Bronchial epithelial cell (primary cell): ENCODE measurements around the gene DELE1. TPM values are rescaled to one million over a fixed set of nuclear protein-coding genes. Genes with fewer than 3 reads are reported as not detected.

Source experiments
- DNase-seq: peaks from one replicate; pipeline ENCODE4 v3.0.0-alpha.2; 2010; ENCODE audit warnings: low read depth
- FAIRE-seq: peaks from 2 replicates; lab custom pipeline; 2011; peaks lifted over from hg19 to GRCh38; lab: Jason Lieb, UNC
- H3K27me3 ChIP-seq: 2 replicates; pipeline ENCODE4 v1.5.1; 2011; ENCODE audit warnings: low read length; ENCODE audit not compliant: control insufficient read depth, insufficient read depth
- H3K36me3 ChIP-seq: 2 replicates; pipeline ENCODE4 v1.5.1; 2011; ENCODE audit warnings: low read length; ENCODE audit not compliant: control insufficient read depth, insufficient read depth
- H3K4me3 ChIP-seq: 2 replicates; pipeline ENCODE4 v1.5.1; 2011; ENCODE audit warnings: mild to moderate bottlenecking, low read depth, low read length, control low read depth
- total RNA-seq: library from RNA; depleted of rRNA; stranded (reverse); fragments of >200 nt; gene quantifications from 2 replicates; pipeline ENCODE4 v1.2.1, GENCODE V29; 2014
- TF ChIP-seq, protein P1 (sequence below): IDR thresholded peaks from 2 replicates; pipeline ENCODE4 v1.5.1; 2011; ENCODE audit warnings: mild to moderate bottlenecking, moderate library complexity, low read length, control low read depth, inconsistent platforms; ENCODE audit not compliant: insufficient read depth, severe bottlenecking

Gene DELE1
- total RNA-seq, 1 donor from 2014 or later, result 14.0 TPM

DNA sequence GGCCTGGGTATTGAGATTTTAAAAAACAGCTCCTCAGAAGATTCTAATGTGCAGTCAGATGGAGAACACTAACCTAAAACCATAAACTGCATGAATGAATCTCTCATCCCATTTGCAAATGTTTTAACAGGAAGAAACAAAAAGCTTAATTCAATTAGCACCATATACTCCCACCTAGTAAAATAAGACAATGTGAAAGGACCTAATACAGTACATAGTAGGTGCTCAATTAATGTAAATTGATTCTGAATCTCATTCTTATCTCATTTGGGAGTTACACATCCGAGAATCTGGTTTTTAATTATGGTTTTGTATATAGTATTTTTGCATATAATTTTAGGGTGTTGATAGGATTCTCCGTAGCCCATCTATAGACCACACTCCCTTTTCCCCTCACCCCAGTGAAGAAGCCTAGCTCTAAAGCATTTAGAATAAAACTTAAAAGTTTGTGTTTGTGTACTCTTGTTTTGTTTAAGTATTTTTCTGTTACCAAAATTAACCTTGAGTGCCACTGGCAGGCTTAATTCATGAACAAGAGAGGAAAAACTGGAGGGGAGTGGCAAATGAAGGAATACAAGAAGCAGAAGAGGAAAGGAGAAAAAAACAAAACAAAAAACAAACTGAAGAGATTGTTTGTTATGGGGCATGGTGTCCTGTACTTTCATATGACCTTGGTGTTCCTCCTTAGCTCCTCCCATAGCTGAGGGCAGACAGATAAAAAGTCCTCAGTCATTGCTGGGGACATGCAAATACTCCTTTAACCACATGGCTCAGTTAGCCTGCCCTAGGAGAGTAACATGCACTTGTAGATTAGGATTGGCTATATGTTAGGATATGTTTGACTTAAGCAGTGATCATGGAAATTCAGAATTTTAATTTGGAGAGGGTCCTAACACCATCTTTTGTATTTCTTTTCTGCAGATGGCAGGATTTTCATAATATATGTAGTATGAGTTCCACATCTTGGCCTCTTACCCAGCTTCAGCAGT is 46.4 kb downstream of the DELE1 start:
- FAIRE-seq, result no peak
- peak overlapping the region; percentile 47 for H3K4me3 ChIP-seq
- no peak for DNase-seq
- H3K36me3 ChIP-seq, result peaks cover 7% of the 10 kb centered on the region
- H3K27me3 ChIP-seq, result no peaks in the 10 kb centered on the region
- TF ChIP-seq, protein P1, sequence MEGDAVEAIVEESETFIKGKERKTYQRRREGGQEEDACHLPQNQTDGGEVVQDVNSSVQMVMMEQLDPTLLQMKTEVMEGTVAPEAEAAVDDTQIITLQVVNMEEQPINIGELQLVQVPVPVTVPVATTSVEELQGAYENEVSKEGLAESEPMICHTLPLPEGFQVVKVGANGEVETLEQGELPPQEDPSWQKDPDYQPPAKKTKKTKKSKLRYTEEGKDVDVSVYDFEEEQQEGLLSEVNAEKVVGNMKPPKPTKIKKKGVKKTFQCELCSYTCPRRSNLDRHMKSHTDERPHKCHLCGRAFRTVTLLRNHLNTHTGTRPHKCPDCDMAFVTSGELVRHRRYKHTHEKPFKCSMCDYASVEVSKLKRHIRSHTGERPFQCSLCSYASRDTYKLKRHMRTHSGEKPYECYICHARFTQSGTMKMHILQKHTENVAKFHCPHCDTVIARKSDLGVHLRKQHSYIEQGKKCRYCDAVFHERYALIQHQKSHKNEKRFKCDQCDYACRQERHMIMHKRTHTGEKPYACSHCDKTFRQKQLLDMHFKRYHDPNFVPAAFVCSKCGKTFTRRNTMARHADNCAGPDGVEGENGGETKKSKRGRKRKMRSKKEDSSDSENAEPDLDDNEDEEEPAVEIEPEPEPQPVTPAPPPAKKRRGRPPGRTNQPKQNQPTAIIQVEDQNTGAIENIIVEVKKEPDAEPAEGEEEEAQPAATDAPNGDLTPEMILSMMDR, result no peak

DNA sequence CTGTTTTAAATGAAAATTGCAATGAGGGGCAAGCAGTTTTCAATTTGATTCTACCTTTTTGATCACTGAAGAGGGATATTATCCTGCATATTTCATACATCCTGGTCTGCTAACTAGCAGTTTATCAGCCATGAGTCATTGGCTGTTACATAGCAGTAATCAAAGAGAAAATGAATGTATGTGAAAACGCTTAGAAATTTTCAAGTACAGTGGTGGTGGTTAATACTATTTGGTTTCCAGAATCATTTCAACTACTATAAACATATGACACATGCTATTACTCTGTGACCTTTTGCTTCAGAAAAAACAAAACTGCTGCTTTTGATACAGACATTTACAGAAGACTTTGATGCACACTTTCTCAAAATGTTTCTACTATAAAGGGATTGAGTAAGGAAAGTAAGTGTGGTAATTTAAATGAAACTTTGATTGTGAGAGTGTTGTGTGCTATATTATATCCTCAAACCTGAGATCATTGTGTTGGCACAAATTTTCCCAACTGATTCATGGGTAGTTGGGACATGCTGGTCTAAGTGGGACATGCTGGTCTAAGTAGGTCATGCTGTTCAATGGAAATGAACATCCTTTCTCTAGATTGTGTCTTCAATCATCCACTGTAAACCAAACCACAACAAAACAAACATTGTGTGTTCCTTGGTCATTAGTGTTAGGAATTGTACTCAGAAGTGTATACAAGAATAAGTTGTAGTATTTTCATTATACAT is 50.4 kb downstream of the DELE1 start:
- TF ChIP-seq, protein P1, result no peak
- Histone ChIP-seq H3K27me3 (no peaks in the 10 kb centered on the region), H3K36me3 (peaks cover 9% of the 10 kb centered on the region), H3K4me3 (no peak overlapping the region)
- peak; percentile 54 for DNase-seq
- no peak for FAIRE-seq

DNA sequence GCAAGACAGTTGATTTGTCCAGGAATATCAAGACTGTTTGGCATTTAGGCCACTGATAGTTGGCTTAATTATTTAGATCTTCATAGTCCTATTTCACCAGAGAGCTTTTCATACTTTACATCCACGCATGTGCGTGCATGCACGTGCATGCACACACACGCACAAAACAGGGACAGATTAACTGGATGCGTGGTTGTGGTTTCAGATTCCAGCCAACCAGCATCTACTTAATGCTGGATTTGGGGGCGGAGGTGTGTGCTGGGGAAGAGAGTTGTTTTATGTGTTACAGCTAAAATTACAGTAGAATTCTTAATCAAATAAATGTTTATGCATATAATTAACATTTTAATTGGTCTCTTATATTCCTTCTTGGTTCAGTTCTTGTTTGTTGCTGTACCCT is 52.5 kb downstream of the DELE1 start:
- Histone ChIP-seq H3K27me3 (no peaks in the 10 kb centered on the region), H3K4me3 (no peak overlapping the region), H3K36me3 (peaks cover 20% of the 10 kb centered on the region)
- DNase-seq (peak; percentile 61), FAIRE-seq (no peak)
- TF ChIP-seq, protein P1, result no peak

DNA sequence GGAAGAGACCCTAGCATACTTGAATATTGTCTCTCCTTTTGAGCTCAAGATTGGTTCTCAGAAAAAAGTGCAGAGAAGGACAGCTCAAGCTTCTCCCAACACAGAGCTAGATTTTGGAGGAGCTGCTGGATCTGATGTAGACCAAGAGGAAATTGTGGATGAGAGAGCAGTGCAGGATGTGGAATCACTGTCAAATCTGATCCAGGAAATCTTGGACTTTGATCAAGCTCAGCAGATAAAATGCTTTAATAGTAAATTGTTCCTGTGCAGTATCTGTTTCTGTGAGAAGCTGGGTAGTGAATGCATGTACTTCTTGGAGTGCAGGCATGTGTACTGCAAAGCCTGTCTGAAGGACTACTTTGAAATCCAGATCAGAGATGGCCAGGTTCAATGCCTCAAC is 54.7 kb downstream of the DELE1 start:
- FAIRE-seq, result no peak
- H3K36me3 ChIP-seq, result peaks cover 21% of the 10 kb centered on the region

DNA sequence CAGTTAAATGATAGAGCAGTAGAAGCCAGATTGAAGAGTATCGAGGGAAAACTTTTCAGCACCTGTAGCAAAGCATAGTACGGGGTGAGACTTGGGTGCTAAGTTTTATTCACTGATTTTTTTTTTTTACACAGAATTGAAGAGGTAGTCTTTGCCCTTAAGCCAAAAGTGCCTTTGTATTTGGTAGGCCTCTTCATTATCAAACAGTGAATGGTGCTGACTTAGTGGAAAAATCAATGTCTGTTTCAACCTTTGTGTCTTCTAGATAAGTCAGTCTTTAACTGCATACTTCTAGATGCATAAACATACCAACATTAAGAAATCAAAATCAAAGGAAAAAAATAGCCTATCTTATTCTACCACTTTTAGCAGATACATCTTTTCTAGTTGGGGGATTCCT is 59.0 kb downstream of the DELE1 start:
- FAIRE-seq (no peak), DNase-seq (no peak)
- Histone ChIP-seq H3K36me3 (peaks cover 21% of the 10 kb centered on the region), H3K4me3 (no peak overlapping the region), H3K27me3 (no peaks in the 10 kb centered on the region)
- TF ChIP-seq, protein P1, result no peak

More for the DNA sequence above, 54.7 kb downstream of the DELE1 start:
- Histone ChIP-seq H3K27me3 (no peaks in the 10 kb centered on the region), H3K4me3 (no peak overlapping the region)
- TF ChIP-seq, protein P1, result no peak
- DNase-seq, result no peak
